NCI-H2171 (cell line): ENCODE measurements around the gene TH.

Source experiments
- DNase-seq: peaks from one replicate; lab custom pipeline; 2025; lab: John Stamatoyannopoulos, UW

Gene TH

DNA sequence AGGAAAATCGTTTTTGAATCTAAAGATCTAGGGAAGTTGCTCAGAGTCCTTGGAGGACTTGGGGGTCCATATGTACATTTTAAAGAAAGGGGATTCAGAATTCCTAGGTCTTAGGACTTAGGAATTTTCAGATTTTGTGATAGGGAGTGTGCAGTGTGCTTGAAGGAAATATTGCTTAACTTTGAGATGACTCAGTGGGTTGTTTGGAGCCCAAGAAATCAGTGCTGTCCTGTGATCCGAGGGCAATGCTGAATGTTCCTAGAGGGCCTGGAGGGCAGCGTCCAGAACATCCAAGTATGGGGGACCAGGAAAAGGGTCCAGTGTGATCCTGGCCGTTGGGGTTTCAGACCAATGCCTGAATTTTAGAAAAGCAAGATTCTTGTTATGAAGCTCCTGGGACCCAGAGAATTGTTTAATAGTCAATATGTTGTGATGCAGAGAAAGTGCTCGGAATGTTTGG lies 29.3 kb downstream of the TH start:
- no peak for DNase-seq

DNA sequence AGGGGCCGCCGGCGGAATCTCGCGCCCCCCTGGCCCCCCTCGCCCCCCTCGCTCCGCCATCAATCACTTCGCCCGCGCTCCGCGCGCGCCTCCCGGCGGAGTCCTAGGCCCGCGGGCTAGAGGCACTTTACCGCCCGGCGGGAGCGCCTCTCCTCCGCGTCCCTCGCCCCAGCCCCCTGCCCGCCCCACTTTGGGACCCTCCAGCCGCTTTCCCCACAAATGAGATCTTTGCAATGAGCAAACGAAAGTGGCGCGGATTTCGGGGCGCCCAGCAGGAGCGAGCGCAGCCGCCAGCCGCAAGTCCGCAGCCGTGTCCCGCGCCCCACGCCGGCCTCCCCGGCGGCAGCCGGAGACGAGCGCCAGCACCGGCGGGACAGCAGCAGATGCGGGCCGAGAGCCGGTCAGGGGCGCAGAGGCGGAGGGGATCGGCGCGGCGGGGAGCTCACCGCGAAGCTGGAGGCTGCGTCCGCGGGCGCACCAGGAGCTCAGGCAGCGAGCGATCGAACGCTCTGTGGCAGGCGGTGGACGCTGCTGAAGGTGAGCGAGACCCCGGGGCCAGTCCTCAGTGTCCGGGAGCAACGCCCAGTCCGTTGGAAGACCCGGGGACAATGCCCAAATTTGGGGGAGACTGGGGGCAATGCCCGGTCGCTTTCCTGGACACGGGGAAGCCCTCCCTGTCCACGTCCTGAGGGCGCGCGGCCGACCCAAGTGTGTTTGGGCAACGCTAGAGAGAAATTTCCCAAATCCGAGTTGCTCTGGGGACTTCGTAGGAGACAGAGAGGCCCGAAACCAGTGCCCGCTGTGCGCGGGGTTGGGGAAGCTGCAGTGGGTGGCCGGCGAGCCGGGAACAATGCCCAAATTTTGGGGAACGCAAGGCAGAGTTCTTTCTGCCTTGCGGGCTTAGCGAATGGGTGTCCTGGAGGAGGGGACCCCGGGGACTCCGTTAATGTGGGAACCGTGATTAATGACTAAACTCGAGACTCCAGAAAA lies 30.9 kb downstream of the TH start:
- DNase-seq: no peak

DNA sequence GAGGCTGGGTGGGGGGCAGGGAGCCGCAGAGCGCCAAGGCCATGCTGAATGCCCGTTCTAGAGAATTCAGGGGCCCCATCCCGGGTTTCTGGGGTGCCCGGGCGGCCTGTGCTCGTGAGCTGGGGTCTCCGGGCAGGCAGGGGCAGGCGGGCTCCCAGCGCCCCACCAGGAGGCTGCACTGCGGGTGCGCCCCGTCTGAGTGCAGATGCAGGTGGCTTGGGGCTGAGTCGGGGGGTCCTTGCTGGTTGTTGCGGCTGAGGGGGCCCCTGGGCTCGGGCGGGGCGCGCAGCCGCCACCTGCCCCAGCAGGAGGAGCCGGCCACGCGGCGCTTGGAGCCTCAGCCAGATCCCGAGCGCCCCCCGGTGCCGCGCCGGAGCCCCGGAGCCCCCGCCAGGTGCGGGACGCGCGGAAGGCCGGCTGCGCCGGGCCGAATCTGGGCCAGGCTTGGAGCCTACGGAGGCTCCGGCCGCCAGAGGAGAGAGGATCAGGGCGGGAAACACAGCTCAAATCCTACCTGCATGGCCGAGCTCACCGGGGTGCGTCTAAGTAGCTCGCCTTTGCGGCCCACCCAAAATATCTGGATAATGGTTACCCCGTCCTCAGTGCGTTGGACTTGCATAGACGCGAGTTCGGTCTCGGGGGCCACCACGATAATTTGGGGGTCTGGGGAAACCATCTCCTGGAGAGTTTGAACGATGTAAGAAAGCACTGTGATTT lies 31.8 kb downstream of the TH start:
- no peak for DNase-seq

DNA sequence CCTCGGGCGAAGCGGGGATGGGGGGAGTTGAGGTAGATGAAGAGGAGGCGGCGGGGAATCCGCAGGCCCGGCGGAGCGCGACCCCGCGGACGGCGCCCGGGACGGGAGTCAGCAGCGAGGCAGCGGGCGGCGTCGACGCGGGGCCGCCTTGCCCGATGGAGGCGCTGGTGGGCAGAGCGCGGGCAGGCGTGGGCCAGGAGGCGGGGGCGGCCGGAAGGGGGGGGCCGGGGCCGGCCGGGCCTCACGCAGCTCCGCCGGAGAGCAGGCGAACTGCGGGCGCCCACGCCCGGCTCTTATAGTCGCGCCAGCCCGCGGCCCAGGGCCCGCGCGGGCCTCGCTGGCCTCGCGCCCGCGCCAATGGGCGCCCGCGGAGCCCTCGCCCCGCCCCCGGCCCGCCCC lies 32.5 kb downstream of the TH start, which contains the start of gene IGF2:
IGF2 (minus strand) TSS at position 267 of the 399 bp plus-strand sequence. CDS start 3,866 bp downstream, outside the sequence.
- DNase-seq: no peak

DNA sequence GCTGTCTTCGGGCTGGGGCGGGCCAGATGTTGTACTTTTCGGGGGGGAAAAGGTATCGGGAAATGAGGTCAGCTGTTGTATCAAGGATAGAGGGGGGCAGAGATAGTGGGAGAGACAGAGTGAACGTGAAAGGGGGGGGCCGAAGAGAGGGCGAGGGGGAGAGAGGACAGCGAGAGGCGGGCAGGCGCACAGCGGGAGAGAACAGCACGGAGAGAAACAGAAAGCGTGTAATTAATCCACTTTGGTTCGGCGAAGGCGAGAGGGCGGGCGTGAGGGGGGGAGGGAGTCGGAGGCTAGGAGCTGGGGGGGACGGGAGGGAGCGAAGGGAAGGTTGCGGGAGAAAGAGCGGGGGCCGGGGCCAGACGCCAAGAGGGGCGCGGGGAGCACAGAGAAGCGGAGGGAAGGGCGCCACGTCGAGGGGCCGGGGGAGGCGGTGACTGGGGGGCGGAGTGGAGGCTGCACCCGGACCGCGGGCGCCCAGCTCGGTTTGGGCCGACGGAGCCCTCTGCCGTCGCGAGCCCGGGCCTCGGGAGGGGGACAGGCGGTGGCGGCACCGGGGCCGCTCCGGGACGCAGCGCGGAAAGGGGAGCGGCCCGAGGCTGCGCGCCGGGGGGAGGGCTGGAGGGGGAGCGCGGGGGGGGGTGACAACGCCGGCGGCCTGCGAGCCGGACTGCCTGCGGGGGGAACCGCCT lies 33.0 kb downstream of the TH start:
- DNase-seq: no peak

DNA sequence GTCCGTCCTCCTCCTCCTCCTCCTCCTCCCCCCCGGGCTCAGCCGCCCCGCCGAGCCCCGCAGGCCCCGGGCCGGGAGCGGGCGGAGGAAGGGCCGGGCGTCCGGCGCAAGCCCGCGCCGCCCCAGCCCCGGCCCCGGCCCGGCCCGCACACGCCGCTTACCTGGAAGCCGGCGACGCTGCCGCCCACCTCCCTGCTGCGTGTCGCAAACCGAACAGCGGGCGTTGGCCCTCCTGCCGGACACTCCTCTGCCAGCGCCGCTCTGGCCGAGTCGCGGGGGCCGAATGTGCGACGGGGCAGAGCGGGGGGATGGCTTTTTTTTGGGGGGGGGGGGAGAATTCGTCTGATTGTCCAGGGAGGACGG lies 33.6 kb downstream of the TH start:
- no peak for DNase-seq

DNA sequence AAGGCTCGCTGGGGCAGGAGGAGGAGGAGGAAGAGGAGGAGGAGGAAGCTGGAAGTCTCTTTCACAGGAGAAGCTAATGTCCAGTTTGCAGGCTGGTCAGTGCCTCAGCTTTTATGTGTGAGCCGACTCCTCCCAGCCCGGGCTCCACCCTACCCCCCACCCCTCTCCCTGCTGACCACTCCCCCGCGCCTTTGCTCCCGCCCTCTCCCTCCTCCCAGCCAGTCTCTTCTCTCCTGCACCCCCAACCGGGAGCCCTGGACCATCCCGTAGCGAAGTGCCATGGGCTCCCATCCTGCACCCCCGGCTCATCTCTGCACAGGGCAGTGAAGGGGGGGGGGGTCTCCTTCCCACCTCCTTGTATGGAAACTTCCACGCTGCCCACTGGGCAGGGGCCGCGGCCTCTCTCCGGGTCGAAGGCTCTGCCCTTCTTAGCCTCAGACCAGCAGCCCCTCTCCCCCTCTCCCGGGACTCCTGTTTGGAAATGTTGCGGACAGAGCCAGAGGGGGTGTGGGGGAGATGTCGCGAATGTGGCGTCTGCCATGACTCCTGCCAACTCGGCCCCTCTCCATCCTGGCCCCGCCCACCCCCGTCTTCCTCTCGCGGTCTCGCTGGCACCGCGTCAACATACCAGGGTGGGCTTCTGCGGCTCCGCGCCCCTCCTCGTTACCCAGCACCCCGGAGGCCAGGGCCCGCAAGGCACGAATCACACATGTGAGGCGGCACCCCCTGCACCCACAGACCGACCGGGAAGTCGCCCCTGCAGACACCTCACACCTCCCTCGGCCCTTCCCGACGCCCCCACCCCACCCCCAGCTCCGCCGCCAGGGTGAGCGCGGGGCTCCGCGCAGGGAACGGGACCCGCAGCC lies 34.2 kb downstream of the TH start:
- DNase-seq: no peak

DNA sequence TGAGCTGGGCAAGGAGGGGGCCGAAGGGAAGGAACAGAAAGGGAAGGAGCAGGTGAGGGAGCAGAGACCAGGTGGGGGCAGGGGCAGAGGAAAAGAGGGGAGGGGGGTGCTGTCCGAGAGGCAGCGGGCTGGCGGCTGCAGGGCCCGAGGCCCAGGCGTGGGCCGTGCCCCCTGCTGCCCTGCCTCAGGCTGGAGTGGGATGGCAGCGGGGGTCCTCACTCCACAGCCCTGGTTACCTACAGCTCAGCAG lies 34.7 kb downstream of the TH start:
- no peak for DNase-seq

DNA sequence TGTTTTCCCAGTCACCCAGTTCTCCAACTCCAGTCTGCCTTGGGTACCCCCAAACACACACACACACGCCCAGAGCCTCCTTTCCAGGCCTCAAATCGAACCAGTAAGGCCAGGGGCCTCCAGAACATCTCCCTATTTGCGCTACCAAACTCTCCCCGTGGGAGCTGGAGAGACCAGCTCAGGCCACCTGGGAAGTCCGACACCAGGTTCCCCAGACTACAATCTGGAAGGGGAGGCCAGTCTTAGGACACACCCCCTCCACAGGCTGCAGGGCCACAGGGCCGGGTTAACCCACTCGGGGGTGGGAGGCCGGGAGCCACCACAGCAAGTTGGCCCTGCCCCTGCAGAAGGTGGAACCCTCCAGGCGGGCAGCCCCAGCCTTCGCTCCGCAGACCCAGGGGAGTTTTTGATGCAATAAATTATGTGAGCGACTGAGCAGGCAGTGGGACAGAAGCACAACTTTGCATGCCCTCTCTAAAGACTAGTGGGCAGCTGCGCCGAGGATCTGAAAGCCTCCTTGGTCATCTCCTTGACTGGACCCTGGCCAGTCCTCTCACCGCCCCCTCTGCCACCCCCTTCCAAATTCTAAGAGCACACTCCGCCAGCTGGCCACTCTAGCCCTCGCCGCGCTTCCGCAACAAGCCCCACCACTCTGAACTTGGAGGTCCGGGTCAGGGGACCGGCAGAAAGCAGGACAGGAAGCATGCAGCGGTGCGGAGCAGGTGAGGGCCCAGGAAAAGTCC lies 35.2 kb downstream of the TH start:
- no peak for DNase-seq

DNA sequence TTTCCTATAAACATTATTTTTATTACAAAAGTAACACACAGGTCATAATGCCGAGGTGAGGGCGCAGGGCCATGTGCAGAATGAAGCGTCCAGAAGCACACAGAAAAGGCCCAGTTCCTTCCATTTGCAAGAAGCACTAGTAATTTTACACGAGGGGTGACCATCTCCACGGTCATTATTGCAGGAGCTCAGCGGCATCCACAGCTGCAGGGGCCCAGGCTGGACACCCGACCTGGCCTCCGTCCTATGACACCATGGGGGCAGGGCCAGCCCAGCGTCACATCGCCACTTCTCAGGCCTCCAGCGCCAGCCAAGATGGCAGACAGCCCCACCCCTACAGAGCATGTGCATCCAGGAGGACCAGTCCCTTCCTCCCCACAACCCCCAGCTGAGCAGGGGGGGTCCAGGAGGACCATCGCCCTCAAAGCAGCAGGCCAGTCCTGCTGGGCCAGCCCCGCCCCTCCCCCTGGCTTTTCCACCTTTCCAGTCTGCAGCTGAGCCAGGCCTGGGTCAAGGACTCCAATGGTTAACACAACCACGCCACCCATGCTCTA lies 35.9 kb downstream of the TH start:
- DNase-seq: no peak

DNA sequence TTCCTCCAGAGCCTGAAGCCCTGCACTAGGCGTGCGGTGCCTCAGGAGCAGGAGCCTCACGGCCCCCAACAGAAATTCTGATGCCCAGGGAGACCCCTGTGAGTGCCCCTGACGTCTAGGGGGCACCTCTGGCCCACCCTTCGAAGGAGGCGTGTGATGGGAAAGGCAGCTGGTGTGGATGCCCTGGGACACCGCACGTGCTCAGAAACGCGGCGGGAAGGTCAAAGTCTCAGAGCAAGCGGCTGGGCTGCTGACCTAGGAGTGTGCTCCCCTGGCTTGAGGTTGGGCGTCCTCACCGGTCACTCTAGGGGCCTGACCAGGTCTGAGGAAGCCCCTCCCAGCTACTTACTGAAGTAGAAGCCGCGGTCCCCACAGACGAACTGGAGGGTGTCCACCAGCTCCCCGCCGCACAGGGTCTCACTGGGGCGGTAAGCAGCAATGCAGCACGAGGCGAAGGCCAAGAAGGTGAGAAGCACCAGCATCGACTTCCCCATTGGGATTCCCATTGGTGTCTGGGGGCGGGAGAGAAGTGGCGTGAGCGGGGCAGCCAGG lies 36.5 kb downstream of the TH start:
- DNase-seq: no peak

DNA sequence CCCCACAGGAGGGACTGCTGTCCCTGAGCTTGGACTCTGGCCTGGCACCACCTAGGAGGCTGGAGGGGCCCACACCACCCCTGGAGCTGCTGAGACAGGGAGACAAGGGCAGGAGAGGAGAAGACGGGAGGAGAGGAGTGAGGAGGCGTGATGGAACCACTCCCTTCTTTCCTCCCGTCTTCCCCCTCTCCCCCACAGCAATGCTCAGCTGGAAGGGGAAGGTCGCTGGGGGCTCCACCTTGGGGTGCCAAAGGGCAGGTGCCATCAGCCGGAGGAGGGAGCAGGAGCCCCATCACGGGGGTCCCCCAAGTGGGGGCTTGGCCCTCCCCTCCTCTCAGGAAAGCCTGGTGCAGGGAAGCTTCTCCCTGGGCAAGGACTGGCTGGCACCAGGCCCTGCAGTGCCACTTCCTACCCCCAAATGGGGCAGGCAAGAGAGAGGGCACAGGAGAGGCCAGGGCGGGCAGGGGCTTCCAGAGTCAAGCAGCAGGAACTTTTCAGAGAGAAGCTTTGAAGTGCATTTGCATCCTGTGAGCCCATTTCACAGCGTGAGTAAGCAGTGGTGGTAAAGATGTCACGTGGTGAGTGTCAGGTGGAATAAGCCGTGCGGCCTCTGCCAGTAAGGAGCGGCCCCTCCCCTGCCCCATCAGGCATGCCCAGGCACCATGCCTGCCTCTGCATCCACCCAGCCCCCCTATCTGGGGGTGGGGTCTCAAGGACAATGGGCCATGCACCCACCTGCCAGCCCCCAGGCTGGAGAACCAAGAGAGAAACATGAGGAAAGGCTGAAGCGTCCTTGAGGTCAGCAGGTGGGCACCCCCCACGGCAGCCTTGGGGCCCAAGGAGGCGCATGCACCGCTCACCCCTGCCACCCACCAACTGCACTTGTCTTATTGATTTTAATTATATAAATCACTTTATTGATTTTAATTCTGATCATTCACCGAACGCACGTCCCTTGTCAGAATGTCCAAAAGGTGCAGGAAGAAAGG lies 37.3 kb downstream of the TH start:
- DNase-seq: no peak

DNA sequence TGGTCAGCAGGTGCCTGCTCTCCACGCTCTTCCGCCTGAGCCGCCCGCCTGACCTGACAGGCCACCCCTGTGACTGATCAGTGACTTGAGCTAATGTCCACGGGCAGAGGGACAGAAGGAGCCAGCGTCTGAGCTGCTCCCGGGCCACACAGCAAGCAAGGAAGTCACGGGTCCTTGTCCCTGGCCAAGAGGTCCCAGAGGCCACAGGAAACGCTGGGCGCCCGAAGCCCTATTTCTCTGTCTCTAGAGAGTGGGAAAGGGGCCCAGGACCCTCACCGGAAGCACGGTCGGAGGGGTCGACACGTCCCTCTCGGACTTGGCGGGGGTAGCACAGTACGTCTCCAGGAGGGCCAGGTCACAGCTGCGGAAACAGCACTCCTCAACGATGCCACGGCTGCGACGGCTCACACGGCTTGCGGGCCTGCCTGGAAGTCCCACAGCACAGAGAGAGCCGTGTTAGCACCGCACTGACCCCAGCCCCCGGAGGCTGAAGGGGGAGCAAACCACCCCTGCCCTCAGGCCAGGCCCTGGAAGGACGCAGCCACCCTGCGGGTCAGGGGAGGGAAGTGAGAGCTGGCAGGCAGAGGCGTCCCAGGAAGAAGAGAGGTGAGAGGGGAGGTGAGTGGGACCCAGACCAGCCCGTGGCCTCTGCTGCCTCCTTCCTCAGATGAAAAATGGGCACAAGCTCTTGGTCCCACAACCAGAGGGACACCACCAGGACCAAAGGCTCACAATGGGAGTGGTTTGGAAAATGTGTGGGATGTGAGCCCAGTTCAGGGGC lies 38.2 kb downstream of the TH start:
- DNase-seq: no peak

DNA sequence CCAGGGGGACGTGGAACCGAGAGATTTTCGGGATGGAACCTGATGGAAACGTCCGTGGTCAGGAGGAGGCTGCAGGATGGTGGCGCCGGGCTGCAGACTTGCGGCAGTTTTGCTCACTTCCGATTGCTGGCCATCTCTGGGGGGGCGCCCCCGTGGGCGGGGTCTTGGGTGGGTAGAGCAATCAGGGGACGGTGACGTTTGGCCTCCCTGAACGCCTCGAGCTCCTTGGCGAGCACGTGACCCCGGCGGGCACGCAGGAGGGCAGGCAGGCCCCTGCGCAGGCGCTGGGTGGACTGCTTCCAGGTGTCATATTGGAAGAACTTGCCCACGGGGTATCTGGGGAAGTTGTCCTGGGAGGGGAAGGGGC lies 38.8 kb downstream of the TH start:
- DNase-seq: no peak

DNA sequence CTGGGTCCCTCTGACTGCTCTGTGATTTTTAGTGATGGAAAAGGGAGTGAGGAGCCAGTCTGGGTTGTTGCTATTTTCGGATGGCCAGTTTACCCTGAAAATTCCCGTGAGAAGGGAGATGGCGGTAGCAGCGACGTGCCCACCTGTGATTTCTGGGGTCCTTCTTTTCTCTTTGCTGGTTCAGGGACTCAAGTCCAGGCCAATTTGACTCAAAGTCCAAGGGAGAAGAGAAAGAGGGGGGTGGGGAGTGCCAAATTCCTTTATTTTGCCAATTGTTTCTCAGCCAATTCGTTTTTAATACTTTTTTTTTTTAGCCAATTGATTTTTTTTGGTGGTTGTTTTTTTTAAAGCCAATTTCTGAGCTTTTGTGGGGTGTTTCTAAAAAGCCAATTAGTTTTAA lies 39.4 kb downstream of the TH start:
- no peak for DNase-seq

DNA sequence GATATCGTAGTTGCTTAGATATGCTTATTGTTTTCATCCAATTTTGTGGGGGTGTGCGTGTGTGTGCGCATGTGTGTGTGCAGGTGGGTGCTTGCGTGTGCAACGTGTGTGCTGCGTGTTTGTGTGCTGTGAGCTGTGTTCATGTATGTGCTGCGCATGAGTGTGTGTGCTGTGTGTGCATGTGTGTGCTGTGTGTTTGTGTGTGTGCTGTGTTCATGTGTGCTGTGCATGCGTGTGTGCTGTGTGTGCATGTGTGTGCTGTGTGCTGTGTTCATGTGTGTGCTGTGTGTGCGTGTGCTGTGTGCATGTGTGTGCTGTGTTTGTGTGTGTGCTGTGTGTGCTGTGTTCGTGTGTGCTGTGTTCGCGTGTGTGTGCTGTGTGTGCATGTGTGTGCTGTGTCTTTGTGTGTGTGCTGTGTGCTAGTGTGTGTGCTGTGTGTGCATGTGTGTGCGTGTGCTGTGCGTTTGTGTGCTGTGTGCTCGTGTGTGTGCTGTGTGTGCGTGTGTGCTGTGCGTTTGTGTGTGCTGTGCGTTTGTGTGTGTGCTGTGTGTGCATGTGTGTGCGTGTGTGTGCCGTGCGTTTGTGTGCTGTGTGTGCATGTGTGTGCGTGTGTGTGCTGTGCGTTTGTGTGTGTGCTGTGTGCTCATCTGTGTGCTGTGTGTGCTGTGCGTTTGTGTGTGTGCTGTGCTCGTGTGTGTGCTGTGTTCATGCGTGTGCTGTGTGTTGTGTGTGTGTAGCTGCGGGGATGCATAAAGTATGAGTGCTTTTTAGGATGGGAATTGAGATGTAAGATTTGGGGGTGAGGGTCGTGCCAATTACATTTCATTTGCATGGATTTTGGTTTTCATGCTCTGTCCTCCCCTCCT lies 40.0 kb downstream of the TH start:
- no peak for DNase-seq

DNA sequence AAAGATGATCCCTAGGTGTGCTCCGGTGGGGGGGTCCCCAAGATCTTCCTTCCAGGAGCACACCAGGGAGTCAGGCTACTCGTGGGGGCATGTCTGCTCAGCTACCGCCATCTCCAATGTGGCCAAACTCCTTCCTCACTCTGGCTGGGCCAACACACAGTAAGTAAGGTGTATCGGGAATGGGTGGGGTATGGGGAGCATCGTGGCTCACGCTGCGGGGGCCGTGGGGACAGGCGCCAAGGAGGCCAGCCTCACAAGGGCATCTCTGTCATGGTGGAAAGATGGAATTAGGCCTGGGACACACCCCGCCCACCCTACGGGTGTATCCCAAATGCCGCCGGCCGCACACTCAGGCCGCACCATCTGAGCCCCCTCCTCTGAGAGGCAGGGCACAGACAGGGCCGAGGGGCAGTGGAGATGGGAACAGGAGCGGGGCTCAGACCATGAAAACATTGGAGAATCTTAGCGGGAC lies 40.7 kb downstream of the TH start:
- no peak for DNase-seq
